Measurements from ENCODE around the gene KIF15. TPM values are rescaled to one million over a fixed set of nuclear protein-coding genes. Genes with fewer than 3 reads are reported as not detected.

Gene KIF15
- total RNA-seq, 1 experiment from 2014 or later, result 23.7 TPM

GRCh38 chr3:44729384-44729910 is 32.1 kb upstream of the KIF15 start, which contains the start of gene ZNF501 (continued):
- TF ChIP-seq PRDM15 (CRISPR knock-in tag; IDR thresholded peaks at IDR 0.05) (no peak), NFYB (CRISPR knock-in tag; conservative IDR thresholded peaks at IDR 0.05; ENCODE audit: low read depth) (peak; percentile 43; the same call in 1 of the 2 replicates), IRF2 (CRISPR knock-in tag; IDR thresholded peaks at IDR 0.05; ENCODE audit: borderline replicate concordance, low read depth) (0 out of 2 replicates have a peak, but pooled peaks have one; percentile 42), ZNF532 (CRISPR knock-in tag; IDR thresholded peaks at IDR 0.05; ENCODE audit: borderline replicate concordance) (no peak), MLX (CRISPR knock-in tag; IDR thresholded peaks at IDR 0.05) (no peak), ATF2 (CRISPR knock-in tag; IDR thresholded peaks at IDR 0.05; ENCODE audit: borderline replicate concordance, low read depth) (no peak; the same call in 1 of the 2 replicates), TEAD4 (CRISPR knock-in tag; IDR thresholded peaks at IDR 0.05) (0 out of 2 replicates have a peak, but pooled peaks have one; percentile 54), USF2 (CRISPR knock-in tag; IDR thresholded peaks at IDR 0.05) (no peak), MYBL2 (CRISPR knock-in tag; IDR thresholded peaks at IDR 0.05) (peak; percentile 90), ZNF219 (CRISPR knock-in tag; IDR thresholded peaks at IDR 0.05; ENCODE audit: borderline replicate concordance) (no peak), ATF3 (CRISPR knock-in tag; conservative IDR thresholded peaks at IDR 0.05) (no peak), IRF1 (CRISPR knock-in tag; IDR thresholded peaks at IDR 0.05) (peak; percentile 74; the same call in 1 of the 2 replicates), JUN (CRISPR knock-in tag; IDR thresholded peaks at IDR 0.05) (no peak), ZBTB21 (CRISPR knock-in tag; IDR thresholded peaks at IDR 0.05; ENCODE audit: borderline replicate concordance) (no peak), RORB (CRISPR knock-in tag; IDR thresholded peaks at IDR 0.05) (no peak), ZNF416 (CRISPR knock-in tag; IDR thresholded peaks at IDR 0.05) (no peak), ZNF317 (CRISPR knock-in tag; IDR thresholded peaks at IDR 0.05; ENCODE audit: borderline replicate concordance, low read depth) (no peak; the same call in 1 of the 2 replicates), TCF7 (CRISPR knock-in tag; IDR thresholded peaks at IDR 0.05; ENCODE audit: low read depth) (peak; percentile 63; the same call in 1 of the 2 replicates), ZBTB43 (CRISPR knock-in tag; IDR thresholded peaks at IDR 0.05) (peak; percentile 70; the same call in 1 of the 2 replicates), NR1H2 (CRISPR knock-in tag; IDR thresholded peaks at IDR 0.05) (no peak), TP53 (CRISPR knock-in tag; IDR thresholded peaks at IDR 0.05) (no peak), GABPB1 (CRISPR knock-in tag; IDR thresholded peaks at IDR 0.05) (peak; percentile 84), FOXK1 (CRISPR knock-in tag; IDR thresholded peaks at IDR 0.05) (peak; percentile 95)

Measured in WTC11 (cell line).